Upper lobe of right lung (tissue), 1 donor: ENCODE measurements around the gene CPVL. TPM values are rescaled to one million over a fixed set of nuclear protein-coding genes. Genes with fewer than 3 reads are reported as not detected.
A peak's percentile ranks its signal among the peaks of the same experiment; 100 is the strongest.

Source experiments
- ATAC-seq: fragments of 200-7000 bp; cut with Tn5 transposase; one replicate; pipeline ENCODE4 v1.9.1; 2020; ENCODE audit warnings: mild to moderate bottlenecking, moderate library complexity
- DNase-seq: peaks from one replicate; pipeline ENCODE4 v3.0.0-alpha.2; 2020
- H3K27ac ChIP-seq: fragments of 200-600 bp; one replicate; pipeline ENCODE4 v1.8.0; 2022
- H3K27me3 ChIP-seq: fragments of 200-600 bp; one replicate; pipeline ENCODE4 v1.8.0; 2022; ENCODE audit warnings: mild to moderate bottlenecking
- H3K36me3 ChIP-seq: fragments of 200-600 bp; one replicate; pipeline ENCODE4 v1.8.0; 2022
- H3K4me1 ChIP-seq: fragments of 200-600 bp; one replicate; pipeline ENCODE4 v1.8.0; 2022
- H3K4me3 ChIP-seq: fragments of 200-600 bp; one replicate; pipeline ENCODE4 v1.8.0; 2022; ENCODE audit warnings: mild to moderate bottlenecking
- H3K9me3 ChIP-seq: fragments of 200-600 bp; one replicate; pipeline ENCODE4 v1.8.0; 2022
- intact Hi-C: fragments of 100-400 bp; cut with DNase I; formaldehyde crosslinking; loops from one replicate; pipeline ENCODE4 v1.11.0; 2022
- total RNA-seq: library from RNA; stranded (reverse); fragmentation: NEBNext Ultra II Directional; extraction: Animal tissue kit (Norgen Biotek cat#: 25700); gene quantifications from one replicate; pipeline ENCODE4 v1.2.1, GENCODE V29; 2021
- TF ChIP-seq, protein P1 (sequence below): fragments of 200-600 bp; IDR thresholded peaks from one replicate; pipeline ENCODE4 v1.8.0; 2022; ENCODE audit warnings: antibody characterized with exemption
- donor health status: DM: no; HTN: yes; CAD: no; lungs with severe emphysema.

The CPVL gene
- total RNA-seq, 1 donor from 2014 or later = 31.9 TPM

DNA sequence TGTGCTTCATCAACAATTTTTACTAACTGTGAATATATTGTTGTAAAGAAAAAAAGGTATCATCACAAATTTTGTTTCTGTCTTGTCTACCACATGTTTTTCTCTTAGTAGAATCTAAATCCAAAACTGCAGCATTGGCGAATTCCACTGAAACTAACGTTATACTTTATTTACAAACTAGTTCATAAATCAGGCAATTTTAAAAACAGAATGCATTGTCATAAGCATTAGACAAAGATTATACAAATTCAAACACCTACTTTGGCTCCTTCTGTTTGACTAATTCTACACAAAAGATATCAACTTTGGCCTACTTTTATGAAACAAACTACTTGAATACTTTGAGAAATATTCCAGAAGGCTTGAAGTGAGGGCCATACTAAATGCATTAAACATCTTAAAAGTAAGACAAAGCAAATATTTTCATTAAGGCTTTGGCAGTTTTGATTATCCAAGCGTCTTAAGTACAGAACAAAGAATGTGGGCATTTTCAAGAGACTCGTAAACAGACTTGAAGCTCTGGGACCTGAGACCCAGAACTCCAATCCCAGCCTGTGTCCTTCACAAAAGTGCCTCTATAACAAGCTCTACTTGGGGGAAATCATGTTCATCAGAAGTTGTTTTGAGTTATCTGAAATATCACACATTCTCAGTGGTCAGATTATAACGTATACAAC, 81.0 kb downstream of the CPVL start:
- Histone ChIP-seq H3K27ac (no peak overlapping the region), H3K4me1 (no peaks in the 10 kb centered on the region), H3K9me3 (no peaks in the 10 kb centered on the region), H3K4me3 (no peak overlapping the region), H3K36me3 (no peaks in the 10 kb centered on the region), H3K27me3 (no peaks in the 10 kb centered on the region)
- intact Hi-C loops = no loop called here
- DNase-seq = no peak
- TF ChIP-seq, protein P1, sequence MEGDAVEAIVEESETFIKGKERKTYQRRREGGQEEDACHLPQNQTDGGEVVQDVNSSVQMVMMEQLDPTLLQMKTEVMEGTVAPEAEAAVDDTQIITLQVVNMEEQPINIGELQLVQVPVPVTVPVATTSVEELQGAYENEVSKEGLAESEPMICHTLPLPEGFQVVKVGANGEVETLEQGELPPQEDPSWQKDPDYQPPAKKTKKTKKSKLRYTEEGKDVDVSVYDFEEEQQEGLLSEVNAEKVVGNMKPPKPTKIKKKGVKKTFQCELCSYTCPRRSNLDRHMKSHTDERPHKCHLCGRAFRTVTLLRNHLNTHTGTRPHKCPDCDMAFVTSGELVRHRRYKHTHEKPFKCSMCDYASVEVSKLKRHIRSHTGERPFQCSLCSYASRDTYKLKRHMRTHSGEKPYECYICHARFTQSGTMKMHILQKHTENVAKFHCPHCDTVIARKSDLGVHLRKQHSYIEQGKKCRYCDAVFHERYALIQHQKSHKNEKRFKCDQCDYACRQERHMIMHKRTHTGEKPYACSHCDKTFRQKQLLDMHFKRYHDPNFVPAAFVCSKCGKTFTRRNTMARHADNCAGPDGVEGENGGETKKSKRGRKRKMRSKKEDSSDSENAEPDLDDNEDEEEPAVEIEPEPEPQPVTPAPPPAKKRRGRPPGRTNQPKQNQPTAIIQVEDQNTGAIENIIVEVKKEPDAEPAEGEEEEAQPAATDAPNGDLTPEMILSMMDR = no peak
- ATAC-seq = peak; percentile 38

DNA sequence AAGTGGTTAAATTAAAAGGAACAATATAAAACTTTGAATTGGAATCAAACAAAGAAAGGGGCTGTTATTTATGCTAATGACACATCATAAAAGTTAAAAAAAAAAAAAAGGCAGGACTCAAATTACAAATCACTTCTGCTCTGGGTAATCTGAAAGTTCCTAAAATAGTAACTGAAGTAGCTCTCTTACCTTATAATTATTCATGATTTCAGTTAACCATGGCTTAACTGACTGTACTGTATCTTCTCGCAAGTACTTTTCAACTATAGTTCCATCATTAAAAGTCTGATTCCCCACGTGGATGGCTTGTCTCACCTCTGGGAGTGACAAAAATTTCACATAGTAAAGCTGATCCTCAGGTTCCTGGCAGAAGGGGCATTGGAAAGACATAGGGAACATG, 82.5 kb downstream of the CPVL start:
- no peak overlapping the region for H3K4me3 ChIP-seq
- no peaks in the 10 kb centered on the region for H3K9me3 ChIP-seq
- H3K27ac ChIP-seq = no peak overlapping the region
- no peaks in the 10 kb centered on the region for H3K36me3 ChIP-seq
- TF ChIP-seq, protein P1 = no peak
- intact Hi-C loops = no loop called here
- H3K27me3 ChIP-seq = no peaks in the 10 kb centered on the region
- DNase-seq (no peak), ATAC-seq (no peak)
- no peaks in the 10 kb centered on the region for H3K4me1 ChIP-seq

DNA sequence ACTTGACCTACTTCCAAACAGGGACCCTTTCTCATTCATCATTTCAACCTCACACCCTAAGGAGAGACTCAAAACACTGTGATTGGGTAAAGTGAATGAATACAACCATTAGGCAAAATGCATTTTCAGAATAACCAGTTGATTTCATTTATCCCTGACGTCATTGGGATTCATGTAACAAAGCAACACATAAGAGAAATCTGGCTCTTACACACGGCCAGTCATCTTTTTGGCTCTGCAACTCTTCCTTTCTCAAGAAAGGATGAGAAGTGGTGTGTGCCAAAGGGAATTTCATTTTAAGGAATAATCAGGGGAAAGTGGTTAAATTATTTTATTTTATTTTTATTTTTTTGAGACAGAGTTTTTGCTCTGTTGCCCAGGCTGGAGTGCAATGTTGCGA, 83.1 kb downstream of the CPVL start:
- Histone ChIP-seq H3K4me1 (no peaks in the 10 kb centered on the region), H3K27ac (no peak overlapping the region), H3K36me3 (no peaks in the 10 kb centered on the region), H3K4me3 (no peak overlapping the region), H3K27me3 (no peaks in the 10 kb centered on the region), H3K9me3 (no peaks in the 10 kb centered on the region)
- ATAC-seq (no peak), DNase-seq (no peak)
- intact Hi-C loops = no loop called here
- TF ChIP-seq, protein P1 = no peak

DNA sequence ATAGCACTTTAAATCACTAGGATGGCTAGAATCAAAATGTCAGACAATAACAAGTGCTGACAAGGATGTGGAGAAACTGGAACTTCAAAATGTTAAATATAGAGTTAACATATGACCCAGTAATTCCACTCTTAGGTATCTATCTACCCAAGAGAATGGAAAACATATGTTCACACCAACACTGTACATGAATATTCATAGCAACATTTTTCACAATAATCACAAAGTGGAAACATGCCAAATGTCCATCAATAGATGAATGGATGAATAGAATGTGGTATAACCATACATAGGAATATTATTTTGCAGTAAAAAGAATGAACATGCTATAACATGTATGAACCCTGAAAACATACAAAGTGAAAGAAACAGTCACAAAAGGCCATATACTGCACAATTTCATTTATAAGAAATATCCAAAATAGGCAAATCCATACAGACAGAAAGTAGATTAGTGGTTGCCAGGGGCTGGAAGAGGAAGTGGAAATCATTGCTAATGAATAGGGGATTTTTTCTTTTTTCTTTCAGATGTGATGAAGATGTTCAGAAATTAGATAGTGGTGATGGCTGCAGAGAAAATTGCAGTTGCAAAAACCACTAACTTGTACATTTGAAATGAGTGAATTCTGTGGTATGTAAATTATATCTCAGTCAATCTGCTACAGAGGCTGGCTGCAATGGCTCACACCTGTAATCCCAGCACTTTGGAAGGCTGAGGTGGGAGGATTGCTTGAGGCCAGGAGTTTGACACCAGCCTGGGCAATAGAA, 93.0 kb downstream of the CPVL start:
- TF ChIP-seq, protein P1 = no peak
- no peak for ATAC-seq
- Histone ChIP-seq H3K9me3 (no peaks in the 10 kb centered on the region), H3K36me3 (no peaks in the 10 kb centered on the region), H3K4me3 (no peak overlapping the region), H3K4me1 (no peaks in the 10 kb centered on the region), H3K27me3 (no peaks in the 10 kb centered on the region), H3K27ac (no peak overlapping the region)
- no peak for DNase-seq
- intact Hi-C loops = no loop called here

DNA sequence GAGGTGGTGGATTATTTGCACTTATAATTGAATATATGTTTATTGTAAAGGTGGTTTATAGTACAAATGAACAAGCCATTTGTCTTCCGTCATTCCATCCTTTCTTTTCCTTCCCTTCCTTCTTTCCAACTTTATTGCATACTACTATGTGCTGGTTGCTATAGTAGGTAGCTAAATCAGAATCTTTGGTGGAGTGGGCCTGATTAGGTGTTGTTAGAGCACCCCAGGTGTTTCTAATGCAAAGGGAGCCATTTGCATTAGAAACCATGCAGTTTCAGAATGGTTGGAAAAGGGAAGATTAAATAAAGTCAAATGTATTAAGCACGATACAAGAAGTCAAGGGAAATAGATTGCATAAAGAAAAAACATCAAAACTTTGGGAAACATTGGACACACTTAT, 99.4 kb downstream of the CPVL start:
- intact Hi-C loops = no loop called here
- no peaks in the 10 kb centered on the region for H3K27me3 ChIP-seq
- TF ChIP-seq, protein P1 = no peak
- DNase-seq (no peak), ATAC-seq (no peak)
- H3K9me3 ChIP-seq = no peaks in the 10 kb centered on the region
- H3K36me3 ChIP-seq = no peaks in the 10 kb centered on the region
- H3K4me1 ChIP-seq = no peaks in the 10 kb centered on the region
- no peak overlapping the region for H3K4me3 ChIP-seq
- no peak overlapping the region for H3K27ac ChIP-seq
